ENCODE results near the gene NMT1. TPM values are rescaled to one million over a fixed set of nuclear protein-coding genes. Genes with fewer than 3 reads are reported as not detected.

The NMT1 gene
- total and polyA plus RNA-seq, 4 donors, result 27.0 to 83.7 (median 42.6) TPM

DNA sequence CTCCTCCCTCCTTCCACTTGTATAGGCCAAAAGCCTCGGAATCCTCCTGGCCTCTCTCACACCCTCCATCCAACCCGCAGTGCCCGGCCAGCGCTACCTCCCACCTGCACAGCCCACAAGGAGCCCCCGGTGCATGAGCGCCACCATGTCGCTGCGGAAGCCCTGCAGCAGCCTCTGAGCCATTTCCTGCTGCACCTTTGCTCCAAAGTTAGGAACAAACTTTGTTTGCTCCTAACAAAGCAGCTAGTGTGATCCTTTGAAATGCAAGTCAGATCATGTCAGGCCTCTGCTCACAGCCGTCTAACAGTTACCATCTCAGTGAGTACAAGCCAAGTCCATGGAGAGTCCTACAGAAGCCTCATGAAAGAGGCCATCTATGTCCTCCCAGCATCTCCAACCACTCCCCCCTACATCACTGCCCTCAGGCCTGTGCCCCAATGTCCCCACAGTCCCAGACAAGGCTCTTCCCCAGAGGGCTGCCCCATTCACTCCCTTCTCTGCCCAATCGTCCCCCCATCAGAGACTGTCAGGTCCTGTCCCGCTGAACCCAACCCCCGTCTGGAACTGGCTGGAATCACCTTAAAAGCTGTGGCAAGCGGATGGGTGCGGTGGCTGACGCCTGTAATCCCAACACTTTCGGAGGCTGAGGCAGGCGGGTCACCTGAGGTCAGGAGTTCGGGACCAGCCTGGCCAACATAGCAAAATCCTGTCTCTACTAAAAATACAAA lies 17.1 kb upstream of the NMT1 start:
- DNase-seq (ENCODE audit: low spot score), result no peak
- no peaks in the 10 kb centered on the region for H3K9me3 ChIP-seq (ENCODE audit: control insufficient read depth in 4 of 4, low read length in 3 of 4)
- H3K36me3 ChIP-seq (ENCODE audit: control insufficient read depth in 4 of 4, insufficient read depth in 3 of 4, low read depth in 1 of 4, low read length in 3 of 4), result no peaks in the 10 kb centered on the region
- no peaks in the 10 kb centered on the region for H3K27me3 ChIP-seq (ENCODE audit: control insufficient read depth in 4 of 4, insufficient read depth in 4 of 4, low read length in 3 of 4)
- no peak overlapping the region for H3K9ac ChIP-seq (ENCODE audit: low read depth in 1 of 2, low read length in 2 of 2)
- no peak overlapping the region for H3K4me3 ChIP-seq (ENCODE audit: low read depth in 1 of 3, low read length in 3 of 3)
- TF ChIP-seq MAX (IDR thresholded peaks at IDR 0.05) (no peak), SP1 (IDR thresholded peaks at IDR 0.05) (no peak), EGR1 (IDR thresholded peaks at IDR 0.05; ENCODE audit: low read depth in 2 of 2) (no peak)
- no peak overlapping the region for H3K27ac ChIP-seq (ENCODE audit: low read depth in 1 of 2, low read length in 2 of 2)
- 90% methylated on average over 18 of the region's 18 CpGs for WGBS
- H3K4me1 ChIP-seq (ENCODE audit: control insufficient read depth in 4 of 4, insufficient read depth in 4 of 4, low read length in 3 of 4), result peaks cover 5 to 12% (median 8%) of the 10 kb centered on the region in 4 donors

DNA sequence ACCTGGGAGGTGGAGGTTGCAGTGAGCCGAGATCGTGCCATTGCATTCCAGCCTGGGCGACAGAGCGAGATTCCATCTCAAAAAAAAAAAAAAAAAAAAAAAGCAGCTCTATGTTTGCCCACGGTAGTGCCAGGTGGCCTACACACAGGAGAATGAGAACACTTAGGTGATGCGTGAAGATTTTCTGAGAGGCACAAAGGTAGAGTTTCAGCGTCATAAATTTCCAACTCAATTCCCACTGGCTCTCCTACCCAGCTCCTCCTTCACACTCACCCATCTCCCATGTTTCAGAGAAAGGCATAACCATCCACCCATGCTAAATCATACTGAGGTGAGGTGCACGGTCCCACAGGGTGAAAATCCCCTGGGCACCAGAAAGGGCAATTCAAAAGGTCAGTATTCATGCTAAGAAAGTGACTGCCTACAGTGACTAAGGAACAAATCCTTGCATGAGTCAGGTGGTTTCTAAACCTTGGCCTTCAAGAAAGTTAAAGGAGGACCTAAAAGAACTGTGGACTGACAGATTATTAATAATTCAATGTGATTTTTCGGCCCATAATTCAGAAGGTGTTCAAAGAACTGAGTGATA lies 14.5 kb upstream of the NMT1 start:
- Histone ChIP-seq H3K4me3 (ENCODE audit: low read depth in 1 of 3, low read length in 3 of 3) (no peak overlapping the region), H3K9ac (ENCODE audit: low read depth in 1 of 2, low read length in 2 of 2) (no peak overlapping the region), H3K27ac (ENCODE audit: low read depth in 1 of 2, low read length in 2 of 2) (no peak overlapping the region), H3K9me3 (ENCODE audit: control insufficient read depth in 4 of 4, low read length in 3 of 4) (no peaks in the 10 kb centered on the region), H3K36me3 (ENCODE audit: control insufficient read depth in 4 of 4, insufficient read depth in 3 of 4, low read depth in 1 of 4, low read length in 3 of 4) (no peaks in the 10 kb centered on the region), H3K4me1 (ENCODE audit: control insufficient read depth in 4 of 4, insufficient read depth in 4 of 4, low read length in 3 of 4) (peaks cover 5 to 24% (median 13%) of the 10 kb centered on the region in 4 donors), H3K27me3 (ENCODE audit: control insufficient read depth in 4 of 4, insufficient read depth in 4 of 4, low read length in 3 of 4) (no peaks in the 10 kb centered on the region)
- TF ChIP-seq EGR1 (IDR thresholded peaks at IDR 0.05; ENCODE audit: low read depth in 2 of 2), result no peak
- no peak for TF ChIP-seq JUND (IDR thresholded peaks at IDR 0.05)
- no peak for TF ChIP-seq HNF4G (IDR thresholded peaks at IDR 0.05)
- no peak for TF ChIP-seq TAF1 (conservative IDR thresholded peaks at IDR 0.05)
- no peak for TF ChIP-seq HNF4A (conservative IDR thresholded peaks at IDR 0.05)
- WGBS, result 95% methylated on average over 9 of the region's 9 CpGs
- no peak for DNase-seq (ENCODE audit: low spot score)

GRCh38 chr17:45048795-45049563 lies 12.1 kb upstream of the NMT1 start:
- H3K4me1 ChIP-seq (ENCODE audit: control insufficient read depth in 4 of 4, insufficient read depth in 4 of 4, low read length in 3 of 4), result peaks cover 0 to 19% (median 9%) of the 10 kb centered on the region in 4 donors
- 91% methylated on average over 8 of the region's 8 CpGs for WGBS
- TF ChIP-seq CTCF (IDR thresholded peaks at IDR 0.05; ENCODE audit: low read depth, low read length, missing input control) (peak; percentile 30), JUND (IDR thresholded peaks at IDR 0.05) (no peak), NR2F2 (IDR thresholded peaks at IDR 0.05) (no peak), YY1 (IDR thresholded peaks at IDR 0.05) (no peak), FOXA2 (IDR thresholded peaks at IDR 0.05) (no peak), RAD21 (IDR thresholded peaks at IDR 0.05) (peak in 1 of 2 donors; percentile 5), HNF4G (IDR thresholded peaks at IDR 0.05) (no peak), EGR1 (IDR thresholded peaks at IDR 0.05; ENCODE audit: low read depth in 2 of 2) (no peak), HNF4A (conservative IDR thresholded peaks at IDR 0.05) (no peak), TAF1 (conservative IDR thresholded peaks at IDR 0.05) (no peak), RXRA (IDR thresholded peaks at IDR 0.05) (no peak)
- TF ChIP-seq, protein P1, sequence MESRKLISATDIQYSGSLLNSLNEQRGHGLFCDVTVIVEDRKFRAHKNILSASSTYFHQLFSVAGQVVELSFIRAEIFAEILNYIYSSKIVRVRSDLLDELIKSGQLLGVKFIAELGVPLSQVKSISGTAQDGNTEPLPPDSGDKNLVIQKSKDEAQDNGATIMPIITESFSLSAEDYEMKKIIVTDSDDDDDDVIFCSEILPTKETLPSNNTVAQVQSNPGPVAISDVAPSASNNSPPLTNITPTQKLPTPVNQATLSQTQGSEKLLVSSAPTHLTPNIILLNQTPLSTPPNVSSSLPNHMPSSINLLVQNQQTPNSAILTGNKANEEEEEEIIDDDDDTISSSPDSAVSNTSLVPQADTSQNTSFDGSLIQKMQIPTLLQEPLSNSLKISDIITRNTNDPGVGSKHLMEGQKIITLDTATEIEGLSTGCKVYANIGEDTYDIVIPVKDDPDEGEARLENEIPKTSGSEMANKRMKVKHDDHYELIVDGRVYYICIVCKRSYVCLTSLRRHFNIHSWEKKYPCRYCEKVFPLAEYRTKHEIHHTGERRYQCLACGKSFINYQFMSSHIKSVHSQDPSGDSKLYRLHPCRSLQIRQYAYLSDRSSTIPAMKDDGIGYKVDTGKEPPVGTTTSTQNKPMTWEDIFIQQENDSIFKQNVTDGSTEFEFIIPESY (IDR thresholded peaks at IDR 0.05), result no peak
- TF ChIP-seq, protein P2, sequence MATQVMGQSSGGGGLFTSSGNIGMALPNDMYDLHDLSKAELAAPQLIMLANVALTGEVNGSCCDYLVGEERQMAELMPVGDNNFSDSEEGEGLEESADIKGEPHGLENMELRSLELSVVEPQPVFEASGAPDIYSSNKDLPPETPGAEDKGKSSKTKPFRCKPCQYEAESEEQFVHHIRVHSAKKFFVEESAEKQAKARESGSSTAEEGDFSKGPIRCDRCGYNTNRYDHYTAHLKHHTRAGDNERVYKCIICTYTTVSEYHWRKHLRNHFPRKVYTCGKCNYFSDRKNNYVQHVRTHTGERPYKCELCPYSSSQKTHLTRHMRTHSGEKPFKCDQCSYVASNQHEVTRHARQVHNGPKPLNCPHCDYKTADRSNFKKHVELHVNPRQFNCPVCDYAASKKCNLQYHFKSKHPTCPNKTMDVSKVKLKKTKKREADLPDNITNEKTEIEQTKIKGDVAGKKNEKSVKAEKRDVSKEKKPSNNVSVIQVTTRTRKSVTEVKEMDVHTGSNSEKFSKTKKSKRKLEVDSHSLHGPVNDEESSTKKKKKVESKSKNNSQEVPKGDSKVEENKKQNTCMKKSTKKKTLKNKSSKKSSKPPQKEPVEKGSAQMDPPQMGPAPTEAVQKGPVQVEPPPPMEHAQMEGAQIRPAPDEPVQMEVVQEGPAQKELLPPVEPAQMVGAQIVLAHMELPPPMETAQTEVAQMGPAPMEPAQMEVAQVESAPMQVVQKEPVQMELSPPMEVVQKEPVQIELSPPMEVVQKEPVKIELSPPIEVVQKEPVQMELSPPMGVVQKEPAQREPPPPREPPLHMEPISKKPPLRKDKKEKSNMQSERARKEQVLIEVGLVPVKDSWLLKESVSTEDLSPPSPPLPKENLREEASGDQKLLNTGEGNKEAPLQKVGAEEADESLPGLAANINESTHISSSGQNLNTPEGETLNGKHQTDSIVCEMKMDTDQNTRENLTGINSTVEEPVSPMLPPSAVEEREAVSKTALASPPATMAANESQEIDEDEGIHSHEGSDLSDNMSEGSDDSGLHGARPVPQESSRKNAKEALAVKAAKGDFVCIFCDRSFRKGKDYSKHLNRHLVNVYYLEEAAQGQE (IDR thresholded peaks at IDR 0.05), result no peak
- H3K9me3 ChIP-seq (ENCODE audit: control insufficient read depth in 4 of 4, low read length in 3 of 4), result no peaks in the 10 kb centered on the region
- no peak overlapping the region for H3K9ac ChIP-seq (ENCODE audit: low read depth in 1 of 2, low read length in 2 of 2)
- H3K27me3 ChIP-seq (ENCODE audit: control insufficient read depth in 4 of 4, insufficient read depth in 4 of 4, low read length in 3 of 4), result no peaks in the 10 kb centered on the region
- H3K27ac ChIP-seq (ENCODE audit: low read depth in 1 of 2, low read length in 2 of 2), result no peak overlapping the region
- no peaks in the 10 kb centered on the region for H3K36me3 ChIP-seq (ENCODE audit: control insufficient read depth in 4 of 4, insufficient read depth in 3 of 4, low read depth in 1 of 4, low read length in 3 of 4)
- no peak for DNase-seq (ENCODE audit: low spot score)
- no peak overlapping the region for H3K4me3 ChIP-seq (ENCODE audit: low read depth in 1 of 3, low read length in 3 of 3)
